GM18508 (cell line): ENCODE results near the gene ZNF546.
"Not testable (repeated sequence)": the region's sequence is repeated elsewhere in the genome, so short reads cannot be mapped to it uniquely, and the experiment has no call there.

Experiments
- ATAC-seq: cut with Tn5 transposase; IDR thresholded peaks from one replicate; pipeline ENCODE4 v1.9.1; 2021; ENCODE audit warnings: moderate number of reproducible peaks; ENCODE audit not compliant: insufficient read depth, unreplicated experiment

Gene ZNF546

GRCh38 chr19:39983695-39984300 lies 13.1 kb upstream of the ZNF546 start:
- no peak for ATAC-seq

DNA sequence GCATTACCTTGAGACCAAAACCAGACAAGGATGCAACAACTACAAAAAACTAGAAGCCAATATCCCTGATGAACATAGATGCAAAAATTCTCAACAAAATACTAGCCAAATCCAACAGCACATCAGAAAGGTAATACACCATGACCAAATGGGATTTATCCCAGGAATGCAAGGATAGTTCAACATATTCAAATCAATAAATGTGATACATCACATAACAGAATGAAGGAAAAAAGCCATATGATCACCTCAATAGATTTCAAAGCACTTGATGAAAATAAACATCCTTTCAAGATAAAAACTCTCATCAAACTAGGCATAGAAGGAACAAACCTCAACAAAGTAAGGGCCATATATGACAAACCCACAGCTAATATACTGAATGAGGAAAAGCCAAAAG lies 10.2 kb upstream of the ZNF546 start:
- ATAC-seq, result no peak

DNA sequence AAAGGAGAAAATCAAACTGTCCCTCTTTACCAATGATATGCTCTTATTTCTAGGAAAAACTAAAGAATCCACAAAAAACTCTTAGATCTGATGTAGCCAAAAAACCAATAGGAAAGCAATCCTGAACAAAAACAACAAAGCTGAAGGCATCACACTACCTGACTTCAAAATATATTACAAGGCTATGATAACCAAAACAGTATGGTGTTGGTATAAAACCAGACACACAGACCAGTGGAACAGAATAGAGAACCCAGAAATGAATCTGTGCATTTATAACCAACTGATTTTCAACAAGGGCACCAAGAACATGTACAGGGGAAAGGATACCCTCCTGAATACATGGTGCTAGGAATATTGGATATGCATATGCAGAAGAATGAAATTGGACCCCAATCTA lies 9.7 kb upstream of the ZNF546 start:
- no peak for ATAC-seq

DNA sequence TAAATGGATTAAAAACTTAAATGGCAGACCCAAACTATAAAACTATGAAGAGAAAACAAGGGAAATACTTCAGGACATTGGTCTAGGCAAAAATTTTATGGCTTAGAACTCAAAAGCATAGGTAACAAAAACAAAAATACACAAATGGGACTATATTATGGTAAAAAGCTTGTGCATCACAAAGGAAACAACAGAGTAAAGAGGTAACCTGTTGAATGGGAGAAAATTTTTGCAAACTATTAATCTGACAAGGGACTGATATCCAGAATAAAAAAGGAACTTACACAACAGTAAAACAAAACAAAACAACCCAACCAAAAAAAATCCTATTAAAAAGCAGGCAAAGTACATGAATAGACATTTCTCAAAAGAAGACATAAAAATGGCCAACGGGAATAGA lies 9.3 kb upstream of the ZNF546 start:
- ATAC-seq, result no peak

DNA sequence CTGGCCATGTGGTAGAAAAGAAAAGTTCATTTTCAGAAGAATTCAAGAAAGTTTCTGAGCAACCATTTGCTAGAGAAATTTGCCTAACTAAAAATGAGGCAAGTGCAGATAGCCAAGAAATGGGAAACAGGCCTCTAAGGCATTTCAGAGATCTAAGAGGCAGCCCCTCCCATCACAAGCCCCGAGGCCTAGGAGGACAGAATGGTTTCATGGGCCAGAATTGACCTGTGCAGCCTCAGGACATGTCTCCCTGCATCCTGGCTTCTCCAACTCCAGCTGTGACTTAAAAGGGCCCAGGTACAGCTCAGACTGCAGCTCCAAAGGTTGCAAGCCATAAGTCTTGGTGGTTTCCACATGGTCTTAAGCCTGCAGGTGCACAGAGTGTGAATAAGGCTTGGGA lies 3.3 kb upstream of the ZNF546 start:
- ATAC-seq, result no peak

- no peak for ATAC-seq
Measured at GRCh38 chr19:39994361-39994760, 2.5 kb upstream of the ZNF546 start.

- ATAC-seq, result no peak
Measured at GRCh38 chr19:39995794-39996193, 1.1 kb upstream of the ZNF546 start.

DNA sequence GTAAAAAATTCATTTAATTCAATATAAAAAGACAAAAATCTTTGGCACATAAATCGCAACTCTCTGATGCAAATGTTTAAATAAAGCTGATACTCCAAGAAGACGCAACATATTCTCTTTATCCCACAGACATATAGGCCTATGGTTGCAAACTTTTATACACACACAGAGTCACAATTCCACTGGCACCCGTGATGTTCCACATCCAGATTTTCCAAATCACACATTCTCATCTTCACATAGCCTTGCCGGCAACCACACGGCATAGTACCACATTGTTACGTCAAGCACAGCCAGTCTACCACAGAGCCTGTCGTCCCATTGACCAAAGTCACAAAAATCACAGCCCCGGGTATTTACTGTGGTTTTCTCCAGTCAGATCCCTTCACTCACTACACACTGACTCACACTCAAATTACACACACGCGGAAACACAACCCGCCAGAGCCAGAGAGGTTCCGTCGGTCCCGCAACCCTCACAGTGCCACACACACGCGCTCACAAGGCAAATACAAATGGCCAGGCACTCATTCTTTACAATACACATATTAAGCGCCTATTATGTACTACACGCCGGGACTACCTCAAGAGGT lies 546 bp upstream of the ZNF546 start:
- no peak for ATAC-seq

- ATAC-seq, result no peak
Measured at GRCh38 chr19:39997638-39998216, 867 bp downstream of the ZNF546 start.

DNA sequence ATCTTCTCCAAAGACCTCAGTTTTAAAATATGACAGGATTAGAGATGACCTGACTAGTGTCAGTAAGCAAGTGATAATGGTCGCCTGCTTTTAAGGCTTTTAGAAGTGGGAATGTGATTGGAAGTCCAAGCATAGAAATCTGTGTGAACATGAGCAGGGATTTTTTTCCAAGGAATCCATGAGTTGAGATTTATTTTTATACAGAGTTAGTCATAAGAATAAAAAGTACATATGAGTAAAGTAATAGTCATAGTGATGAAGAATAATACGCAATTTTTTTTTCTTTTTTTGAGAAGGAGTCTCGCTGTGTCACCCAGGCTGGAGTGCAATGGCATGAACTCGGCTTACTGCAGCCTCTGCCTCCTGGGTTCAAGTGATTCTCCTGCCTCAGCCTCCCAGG lies 1.6 kb downstream of the ZNF546 start:
- ATAC-seq, result no peak

GRCh38 chr19:40005691-40006272 lies 8.9 kb downstream of the ZNF546 start:
- ATAC-seq, result no peak

DNA sequence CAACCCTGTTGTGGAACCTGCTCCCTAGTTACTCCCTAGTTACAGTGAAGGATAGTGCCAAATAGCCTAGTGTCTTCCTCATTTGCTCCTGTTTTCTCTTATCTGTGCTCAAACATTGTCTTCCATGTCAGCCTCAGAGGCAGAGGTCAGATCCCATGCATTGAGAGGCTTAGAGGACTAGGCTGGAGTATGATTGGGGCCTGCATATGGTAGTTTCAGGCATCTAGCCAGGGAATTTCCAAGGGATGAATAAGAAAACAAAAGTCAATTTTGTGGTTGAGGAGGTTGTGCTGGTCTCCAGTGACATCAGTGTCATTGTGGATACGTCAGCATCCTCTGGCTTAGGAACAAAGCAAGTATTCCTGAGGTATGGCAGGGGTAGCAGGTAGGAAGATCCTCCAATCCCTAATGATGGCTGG lies 9.4 kb downstream of the ZNF546 start:
- no peak for ATAC-seq

- no peak for ATAC-seq
Measured at GRCh38 chr19:40009674-40010073, 12.8 kb downstream of the ZNF546 start.

DNA sequence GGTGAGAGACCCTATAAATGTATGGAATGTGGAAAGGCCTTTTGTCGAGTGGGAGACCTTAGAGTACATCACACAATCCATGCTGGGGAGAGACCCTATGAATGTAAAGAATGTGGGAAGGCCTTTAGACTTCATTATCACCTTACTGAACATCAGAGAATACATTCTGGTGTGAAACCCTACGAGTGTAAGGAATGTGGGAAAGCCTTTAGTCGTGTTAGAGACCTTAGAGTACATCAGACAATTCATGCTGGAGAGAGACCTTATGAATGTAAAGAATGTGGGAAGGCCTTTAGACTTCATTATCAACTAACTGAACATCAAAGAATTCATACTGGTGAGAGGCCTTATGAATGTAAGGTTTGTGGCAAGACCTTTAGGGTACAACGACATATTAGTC lies 17.1 kb downstream of the ZNF546 start:
- no peak for ATAC-seq

- ATAC-seq, result no peak
Measured at GRCh38 chr19:40023969-40024368, 27.1 kb downstream of the ZNF546 start.

DNA sequence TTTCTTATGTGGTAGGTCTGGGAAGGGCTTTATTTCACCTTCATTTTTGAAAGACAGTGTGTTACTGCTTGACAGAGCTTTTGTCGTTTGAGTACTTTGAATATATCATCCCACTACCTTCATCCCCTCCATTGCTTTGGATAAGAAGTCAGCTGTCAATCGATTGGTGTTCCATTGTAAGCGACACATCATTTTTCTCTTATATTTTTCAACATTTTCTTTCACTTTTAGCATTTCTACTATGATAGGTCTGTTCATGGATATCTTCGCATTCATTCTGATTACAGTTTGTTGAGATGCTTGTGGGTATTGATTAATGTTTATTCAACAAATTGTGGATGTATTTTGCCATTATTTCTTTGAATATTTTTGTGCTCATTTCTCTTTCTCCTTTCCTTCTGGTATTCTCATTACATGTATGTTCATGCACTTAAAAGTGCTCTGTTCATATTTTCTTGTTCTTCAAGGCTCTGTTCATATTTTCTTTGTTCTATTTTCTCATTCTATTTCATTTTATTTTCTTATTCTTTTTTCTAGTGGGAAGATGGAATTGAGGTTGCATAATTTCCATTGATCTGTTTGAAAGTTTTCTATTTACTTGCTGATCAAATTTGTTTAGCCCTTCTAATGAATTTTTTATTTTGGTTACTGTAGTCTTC lies 29.2 kb downstream of the ZNF546 start:
- ATAC-seq, result no peak

DNA sequence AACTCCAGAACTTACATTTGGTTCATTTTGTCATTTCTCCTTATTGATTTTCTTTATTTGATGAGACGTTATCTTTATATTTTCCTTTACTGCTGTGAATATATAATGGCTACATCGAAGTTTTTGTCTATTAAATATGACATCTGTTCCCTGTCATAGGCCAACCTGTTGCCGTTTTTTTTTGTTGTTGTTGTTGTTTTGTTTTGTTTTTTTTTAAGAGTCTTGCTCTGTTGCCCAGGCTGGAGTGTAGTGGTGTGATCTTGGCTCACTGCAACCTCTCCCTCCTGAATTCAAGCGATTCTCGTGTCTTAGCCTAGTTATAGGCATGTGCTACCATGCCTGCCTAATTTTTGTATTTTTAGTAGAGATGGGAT lies 29.7 kb downstream of the ZNF546 start:
- no peak for ATAC-seq

DNA sequence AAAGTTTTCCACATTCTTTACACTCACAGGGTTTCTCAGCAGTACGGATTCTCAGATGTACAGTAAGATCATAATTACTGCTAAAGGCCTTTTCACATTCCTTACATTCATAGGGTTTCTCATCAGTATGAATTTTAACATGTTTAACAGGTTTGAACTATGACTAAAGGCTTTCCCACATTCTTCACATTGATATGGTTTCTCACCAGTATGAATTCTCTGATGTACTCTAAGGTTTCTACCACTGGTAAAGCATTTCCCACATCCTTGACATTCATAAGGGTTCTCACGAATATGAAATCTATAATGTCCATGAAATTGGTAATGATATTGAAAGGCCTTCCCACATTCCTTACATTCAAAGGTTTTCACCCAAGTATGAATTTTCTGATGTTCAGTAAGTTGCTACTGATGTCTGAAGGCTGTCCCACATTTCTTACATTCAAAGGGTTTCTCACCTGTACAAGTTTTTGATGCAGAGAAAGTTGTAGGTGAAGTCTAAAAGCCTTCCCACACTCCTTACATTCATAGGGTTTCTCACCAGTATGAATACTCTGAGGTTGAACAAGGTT lies 37.2 kb downstream of the ZNF546 start:
- ATAC-seq, result no peak

GRCh38 chr19:40035996-40036395 lies 39.1 kb downstream of the ZNF546 start:
- ATAC-seq, result no peak

DNA sequence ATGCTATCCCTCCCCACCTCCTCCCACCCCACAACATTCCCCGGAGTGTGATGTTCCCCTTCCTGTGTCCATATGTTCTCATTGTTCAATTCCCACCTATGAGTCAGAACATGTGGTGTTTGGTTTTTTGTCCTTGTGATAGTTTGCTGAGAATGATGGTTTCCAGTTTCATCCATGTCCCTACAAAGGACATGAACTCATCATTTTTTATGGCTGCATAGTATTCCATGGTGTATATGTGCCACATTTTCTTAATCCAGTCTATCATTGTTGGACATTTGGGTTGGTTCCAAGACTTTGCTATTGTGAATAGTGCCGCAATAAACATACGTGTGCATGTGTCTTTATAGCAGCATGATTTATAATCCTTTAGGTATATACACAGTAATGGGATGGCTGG lies 41.2 kb downstream of the ZNF546 start:
- not testable (repeated sequence) for ATAC-seq

DNA sequence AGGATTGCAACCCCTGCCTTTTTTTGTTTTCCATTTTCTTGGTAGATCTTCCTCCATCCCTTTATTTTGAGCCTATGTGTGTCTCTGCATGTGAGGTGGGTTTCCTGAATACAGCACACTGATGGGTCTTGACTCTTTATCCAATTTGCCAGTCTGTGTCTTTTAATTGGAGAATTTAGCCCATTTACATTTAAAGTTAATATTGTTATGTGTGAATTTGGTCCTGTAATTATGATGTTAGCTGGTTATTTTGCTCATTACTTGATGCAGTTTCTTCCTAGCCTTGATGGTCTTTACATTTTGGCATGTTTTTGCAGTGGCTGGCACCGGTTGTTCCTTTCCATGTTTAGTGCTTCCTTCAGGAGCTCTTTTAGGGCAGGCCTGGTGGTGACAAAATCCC lies 44.9 kb downstream of the ZNF546 start:
- ATAC-seq, result not testable (repeated sequence)
